DND-41 (cell line): ENCODE results near the gene SPNS1.

Experiments used
- CTCF ChIP-seq: IDR thresholded peaks from 2 replicates; pipeline ENCODE4 v1.5.1; 2012; ENCODE audit warnings: borderline replicate concordance, low read length, moderate library complexity, mild to moderate bottlenecking; ENCODE audit not compliant: poor library complexity, severe bottlenecking; ENCODE audit errors: extremely low read depth
- EZH2 ChIP-seq: IDR thresholded peaks from 3 replicates; pipeline ENCODE4 v1.6.1; 2012; ENCODE audit warnings: borderline replicate concordance, low read depth, mild to moderate bottlenecking, moderate library complexity, low read length, inconsistent platforms; ENCODE audit not compliant: severe bottlenecking

GRCh38 chr16:28985211-28986041 is 10.8 kb downstream of the SPNS1 start:
- TF ChIP-seq CTCF (no peak), EZH2 (no peak)
